Aorta (tissue), 5 donors: ENCODE measurements around the gene SHISAL1. TPM values are rescaled to one million over a fixed set of nuclear protein-coding genes. Genes with fewer than 3 reads are reported as not detected.

Source experiments
- ATAC-seq: fragments of 200-7000 bp; cut with Tn5 transposase; one replicate; pipeline ENCODE4 v1.9.1; 2022; ENCODE audit warnings: moderate library complexity; ENCODE audit not compliant: low FRiP score
- DNase-seq, 2 donors: peaks; one replicate each; pipeline ENCODE4 v3.0.0-alpha.2; 2020
- H3K27ac ChIP-seq, 2 donors: one replicate each; pipeline ENCODE4 v1.5.1; 2013; ENCODE audit warnings: low read length in 2 of 2, mild to moderate bottlenecking in 2 of 2, moderate library complexity in 2 of 2, control low read depth in 1 of 2, inconsistent platforms in 1 of 2, low read depth in 1 of 2
- H3K27me3 ChIP-seq, 2 donors: one replicate each; pipeline ENCODE4 v1.6.1; 2013; ENCODE audit warnings: control low read depth in 1 of 2, low read length in 1 of 2, mild to moderate bottlenecking in 1 of 2, moderate library complexity in 1 of 2; ENCODE audit not compliant: insufficient read depth in 2 of 2, control insufficient read depth in 1 of 2
- H3K36me3 ChIP-seq, 2 donors: one replicate each; pipeline ENCODE4 v1.6.1; 2013; ENCODE audit warnings: control low read depth in 1 of 2, low read length in 1 of 2, mild to moderate bottlenecking in 1 of 2; ENCODE audit not compliant: insufficient read depth in 2 of 2, control insufficient read depth in 1 of 2
- H3K4me1 ChIP-seq, 2 donors: one replicate each; pipeline ENCODE4 v1.6.1; 2013; ENCODE audit warnings: low read length in 2 of 2, control low read depth in 1 of 2, mild to moderate bottlenecking in 1 of 2, moderate library complexity in 1 of 2; ENCODE audit not compliant: insufficient read depth in 2 of 2, control insufficient read depth in 1 of 2
- H3K4me3 ChIP-seq, 2 donors: one replicate each; pipeline ENCODE4 v1.5.1; 2013; ENCODE audit warnings: low read length in 2 of 2, control low read depth in 1 of 2, mild to moderate bottlenecking in 1 of 2
- H3K9me3 ChIP-seq: one replicate; pipeline ENCODE4 v1.6.1; 2013; ENCODE audit warnings: mild to moderate bottlenecking, low read length; ENCODE audit not compliant: control insufficient read depth
- WGBS, 2 donors: extraction: QIAGEN DNeasy Blood & Tissue Kit; methylation state at CpG; one replicate each; pipeline ENCODE4 v1.1.7; 2013; 5-methylcytosine and 5-hydroxymethylcytosine counted together
- intact Hi-C, 2 donors: fragments of 100-400 bp; cut with DNase I; formaldehyde crosslinking; loops; one replicate each; pipeline versions ENCODE4 v1.14.2 to v1.15.0; 2022
- polyA plus RNA-seq, 2 donors: library from polyadenylated mRNA; stranded (reverse); fragments of 200-250 nt; gene quantifications; one replicate each; pipeline ENCODE4 v1.2.3, GENCODE V29; 2013
- total RNA-seq, 2 donors: library from RNA; stranded (reverse); fragmentation: NEBNext Ultra II Directional; extraction: Animal tissue kit (Norgen Biotek cat#: 25700); gene quantifications; one replicate each; pipeline ENCODE4 v1.2.1, GENCODE V29; 2021
- donor health status: healthy with polysubstance abuse.
- donor health status: Bipolar disorder and iron deficiency.
- donor health status: DM: no; HTN: no; CAD: no.
- donor health status: DM: no; HTN: no; CAD: no.
- donor health status: DM: yes; HTN: yes; CAD: no.

SHISAL1 gene
- total and polyA plus RNA-seq, 4 donors = 0.25 to 3.5 (median 1.7) TPM

DNA sequence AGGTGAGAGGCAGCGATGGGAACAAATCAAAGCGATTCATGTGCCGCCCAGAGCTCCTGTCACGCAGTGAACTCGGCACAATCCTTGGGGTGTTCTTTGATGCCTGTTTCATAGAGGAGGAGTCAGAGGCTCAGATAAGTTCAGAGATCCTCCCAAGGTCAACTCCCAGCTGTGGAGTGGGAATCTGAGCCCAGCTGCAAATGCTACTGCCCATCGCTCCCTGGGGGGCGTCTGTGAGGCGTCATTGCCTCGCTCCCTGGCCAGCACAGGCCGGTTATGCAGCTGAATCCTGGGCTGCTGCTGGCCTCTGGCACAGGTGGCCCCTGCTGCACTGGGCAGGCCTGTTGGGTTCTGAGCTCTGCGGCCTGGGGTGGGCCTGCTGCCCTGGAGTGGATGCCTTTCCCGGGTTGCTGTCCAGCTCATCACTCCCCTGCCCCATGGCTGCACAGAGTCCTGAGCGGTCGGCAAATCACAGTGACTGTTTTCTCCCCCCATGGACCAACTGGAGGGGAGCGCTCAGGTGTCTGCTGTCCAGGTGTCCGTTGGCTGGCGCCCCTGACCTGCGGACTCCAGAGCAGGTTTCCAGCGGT is 36.3 kb upstream of the SHISAL1 start:
- H3K36me3 ChIP-seq = no peaks in the 10 kb centered on the region
- H3K4me3 ChIP-seq = no peak overlapping the region
- H3K4me1 ChIP-seq = no peaks in the 10 kb centered on the region
- no peaks in the 10 kb centered on the region for H3K27me3 ChIP-seq
- DNase-seq (no peak), ATAC-seq (no peak)
- no peaks in the 10 kb centered on the region for H3K9me3 ChIP-seq
- no peak overlapping the region for H3K27ac ChIP-seq
- 84 to 86% methylated on average over 19 of the region's 19 CpGs for WGBS, 2 donors
- intact Hi-C loops = no loop called here

DNA sequence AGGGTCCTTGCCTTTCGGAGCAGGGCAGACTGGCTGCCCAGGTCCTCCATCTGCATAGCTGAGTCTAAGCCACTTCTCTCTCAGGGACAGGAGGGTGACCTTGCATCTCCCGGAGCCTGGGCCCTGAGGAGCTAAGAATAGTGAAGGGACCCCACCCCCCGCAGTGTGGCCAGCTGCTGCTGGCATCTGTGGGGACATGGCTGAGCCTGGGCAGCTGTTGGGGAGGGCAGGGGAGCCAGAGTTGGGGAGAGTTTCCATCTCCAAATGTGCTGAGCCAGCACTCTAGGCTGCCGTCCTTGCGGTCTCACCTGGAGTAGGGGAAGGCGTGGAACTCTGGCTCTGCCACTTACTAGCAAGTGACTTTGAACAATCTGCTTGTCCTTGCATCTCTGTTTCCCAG is 34.8 kb upstream of the SHISAL1 start:
- intact Hi-C loops = no loop called here
- WGBS, 2 donors = 94 to 96% methylated on average over 6 of the region's 6 CpGs
- Histone ChIP-seq H3K36me3 (no peaks in the 10 kb centered on the region), H3K27ac (no peak overlapping the region), H3K4me3 (no peak overlapping the region), H3K4me1 (no peaks in the 10 kb centered on the region), H3K9me3 (no peaks in the 10 kb centered on the region), H3K27me3 (no peaks in the 10 kb centered on the region)
- ATAC-seq = no peak
- no peak for DNase-seq

DNA sequence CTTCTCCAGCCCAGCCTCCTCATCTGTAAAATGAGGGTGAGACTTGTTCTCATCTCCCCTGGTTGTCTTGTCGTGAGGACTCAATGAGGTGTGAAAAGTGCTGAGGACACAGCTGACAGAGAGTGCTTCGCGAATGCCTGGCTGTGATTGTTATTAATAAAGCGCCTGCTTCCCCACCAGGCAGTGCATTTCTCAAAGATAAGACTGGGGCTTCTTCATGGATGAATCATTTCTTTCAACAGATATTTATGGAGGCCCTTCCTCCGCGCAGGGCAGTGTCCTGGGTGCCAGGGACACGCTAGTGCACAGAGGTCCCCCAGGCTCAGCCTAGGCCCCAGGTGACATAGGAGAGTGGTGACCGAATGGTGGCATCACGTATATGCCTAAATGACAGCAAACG is 34.3 kb upstream of the SHISAL1 start:
- Histone ChIP-seq H3K36me3 (no peaks in the 10 kb centered on the region), H3K27me3 (no peaks in the 10 kb centered on the region), H3K27ac (no peak overlapping the region), H3K4me3 (no peak overlapping the region), H3K9me3 (no peaks in the 10 kb centered on the region), H3K4me1 (no peaks in the 10 kb centered on the region)
- ATAC-seq = no peak
- DNase-seq = no peak
- intact Hi-C loops = no loop called here
- WGBS, 2 donors = 91 to 93% methylated on average over 10 of the region's 10 CpGs

DNA sequence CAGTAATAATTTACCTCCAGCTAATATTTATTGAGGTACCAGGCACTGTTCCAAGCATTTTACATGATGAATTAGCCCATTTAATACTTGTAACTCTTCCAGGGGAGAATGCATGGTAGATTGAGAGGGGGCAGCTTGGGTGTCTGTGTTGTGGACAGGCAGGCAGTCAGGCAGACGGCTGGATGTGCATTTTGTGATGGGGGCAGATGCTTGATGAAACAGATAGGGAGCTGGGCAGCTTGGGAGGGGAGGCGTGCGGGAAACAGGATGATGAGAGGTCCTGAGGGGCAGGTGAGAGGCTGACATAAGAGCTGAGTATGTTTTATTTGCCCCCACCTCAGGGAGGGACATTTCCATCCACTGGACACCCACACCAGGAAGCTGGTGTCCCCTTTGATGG is 33.1 kb upstream of the SHISAL1 start:
- Histone ChIP-seq H3K4me1 (no peaks in the 10 kb centered on the region), H3K27ac (no peak overlapping the region), H3K36me3 (no peaks in the 10 kb centered on the region), H3K4me3 (no peak overlapping the region), H3K9me3 (no peaks in the 10 kb centered on the region), H3K27me3 (no peaks in the 10 kb centered on the region)
- DNase-seq = no peak
- intact Hi-C loops = no loop called here
- no peak for ATAC-seq
- 94 to 97% methylated on average over 3 of the region's 3 CpGs for WGBS, 2 donors

DNA sequence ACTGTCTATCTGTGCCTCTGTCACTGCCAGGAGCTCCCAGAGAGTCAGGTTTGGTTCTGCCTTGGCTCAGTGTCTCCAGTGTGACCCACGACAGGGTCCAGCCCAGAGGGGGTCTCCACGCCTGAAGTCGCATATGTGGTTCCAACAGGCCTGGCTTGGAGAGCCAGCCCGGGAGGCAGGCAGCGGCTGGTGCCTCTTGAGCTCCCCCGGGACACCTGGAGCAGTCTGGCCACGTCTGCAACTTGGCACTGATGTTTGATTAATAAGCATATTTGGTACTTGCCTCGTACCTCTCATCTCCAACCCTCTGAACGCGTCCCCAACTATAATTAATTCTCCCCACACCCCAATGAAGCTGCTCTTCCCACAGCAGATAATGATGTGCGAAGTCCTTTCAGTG is 31.7 kb upstream of the SHISAL1 start:
- ATAC-seq = no peak
- H3K4me3 ChIP-seq = no peak overlapping the region
- 78 to 84% methylated on average over 11 of the region's 11 CpGs for WGBS, 2 donors
- no peaks in the 10 kb centered on the region for H3K36me3 ChIP-seq
- no peaks in the 10 kb centered on the region for H3K4me1 ChIP-seq
- H3K27ac ChIP-seq = no peak overlapping the region
- intact Hi-C loops = no loop called here
- H3K9me3 ChIP-seq = no peaks in the 10 kb centered on the region
- no peaks in the 10 kb centered on the region for H3K27me3 ChIP-seq
- no peak for DNase-seq

DNA sequence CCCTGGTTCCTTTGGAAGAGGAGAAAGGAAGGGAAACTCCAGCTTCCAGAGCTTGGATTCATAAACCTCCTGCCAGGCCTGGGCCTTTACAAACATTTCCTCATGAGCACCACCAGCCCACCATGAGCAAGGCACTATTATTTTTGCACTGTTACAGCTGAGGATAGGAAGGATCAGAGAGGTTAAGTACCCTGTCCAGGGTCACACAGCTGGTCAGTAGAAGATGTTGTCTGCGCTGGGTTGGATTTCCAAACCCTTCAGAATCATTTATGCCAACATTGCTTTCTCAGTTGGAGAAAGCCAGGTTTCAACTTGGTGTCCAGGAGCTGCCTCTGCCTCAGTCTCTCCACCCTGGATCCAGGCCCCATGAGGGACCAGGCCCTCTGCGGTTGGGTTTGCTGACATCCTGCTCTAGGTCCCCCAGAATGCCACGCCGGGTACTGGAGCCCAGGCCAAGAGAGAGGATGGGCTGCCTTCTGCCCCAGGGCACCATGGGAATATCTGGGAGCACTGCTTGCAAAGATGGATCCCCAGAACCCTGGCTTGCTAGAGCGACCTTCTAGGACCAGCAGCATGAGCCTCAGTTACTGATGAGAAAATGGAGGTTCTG is 29.7 kb upstream of the SHISAL1 start:
- H3K9me3 ChIP-seq = no peaks in the 10 kb centered on the region
- no peak overlapping the region for H3K4me3 ChIP-seq
- DNase-seq (no peak), ATAC-seq (no peak)
- intact Hi-C loops = no loop called here
- no peaks in the 10 kb centered on the region for H3K36me3 ChIP-seq
- H3K27me3 ChIP-seq = no peaks in the 10 kb centered on the region
- no peaks in the 10 kb centered on the region for H3K4me1 ChIP-seq
- WGBS, 2 donors = 95 to 97% methylated on average over 5 of the region's 5 CpGs
- peak overlapping the region in 1 of 2 donors; percentile 38 for H3K27ac ChIP-seq

DNA sequence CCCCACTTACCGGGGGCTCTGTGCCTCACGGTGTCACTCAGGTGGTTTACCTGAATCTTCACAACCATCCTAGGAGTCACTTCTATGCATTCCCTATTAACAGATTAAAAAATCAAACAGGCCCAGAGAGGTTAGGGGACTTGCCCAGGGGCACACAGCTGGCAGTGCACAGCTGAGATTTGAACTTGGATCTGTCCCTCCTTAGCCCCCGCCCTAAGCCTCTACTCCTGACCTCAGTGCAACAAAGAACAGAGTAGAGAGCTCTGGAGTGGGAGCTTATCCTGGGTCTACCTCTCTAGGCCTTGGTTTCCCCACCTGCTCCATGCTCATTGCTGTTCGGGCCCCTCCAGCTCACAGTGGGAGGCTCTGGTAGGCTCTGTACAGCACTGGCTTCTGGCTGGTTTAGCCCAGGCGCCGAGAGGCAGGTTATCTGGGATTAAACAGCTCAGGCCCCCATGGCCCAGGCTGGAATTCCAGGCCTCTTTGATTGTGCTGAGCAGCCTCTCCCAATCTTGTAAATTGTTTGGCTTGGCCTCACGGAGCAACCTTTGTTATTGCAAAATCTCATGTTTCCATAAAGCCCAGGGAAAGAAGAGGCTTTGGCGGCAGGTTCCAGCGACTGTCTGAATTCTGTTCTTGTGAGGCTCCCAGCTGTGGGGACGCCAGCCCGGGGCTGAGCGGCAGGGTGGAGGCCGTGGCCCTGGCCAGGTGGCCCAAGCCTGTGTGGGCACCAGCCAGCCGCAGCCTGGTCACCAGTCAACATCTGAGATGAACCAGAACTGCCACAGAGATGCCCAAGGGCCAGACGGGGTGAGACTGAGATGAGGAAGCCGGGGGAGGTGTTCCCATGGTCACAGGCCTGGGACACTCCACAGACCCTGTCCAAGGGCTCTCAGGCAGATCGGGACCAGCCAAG is 28.9 kb upstream of the SHISAL1 start:
- H3K9me3 ChIP-seq = no peaks in the 10 kb centered on the region
- H3K36me3 ChIP-seq = no peaks in the 10 kb centered on the region
- H3K27me3 ChIP-seq = no peaks in the 10 kb centered on the region
- peak; percentile 40 for ATAC-seq
- 19 to 20% methylated on average over 17 of the region's 17 CpGs for WGBS, 2 donors
- DNase-seq = peak in 1 of 2 donors; percentile 63
- intact Hi-C loops = no loop called here
- H3K4me1 ChIP-seq = no peaks in the 10 kb centered on the region
- peak overlapping the region in 1 of 2 donors; percentile 38 for H3K27ac ChIP-seq
- H3K4me3 ChIP-seq = no peak overlapping the region

DNA sequence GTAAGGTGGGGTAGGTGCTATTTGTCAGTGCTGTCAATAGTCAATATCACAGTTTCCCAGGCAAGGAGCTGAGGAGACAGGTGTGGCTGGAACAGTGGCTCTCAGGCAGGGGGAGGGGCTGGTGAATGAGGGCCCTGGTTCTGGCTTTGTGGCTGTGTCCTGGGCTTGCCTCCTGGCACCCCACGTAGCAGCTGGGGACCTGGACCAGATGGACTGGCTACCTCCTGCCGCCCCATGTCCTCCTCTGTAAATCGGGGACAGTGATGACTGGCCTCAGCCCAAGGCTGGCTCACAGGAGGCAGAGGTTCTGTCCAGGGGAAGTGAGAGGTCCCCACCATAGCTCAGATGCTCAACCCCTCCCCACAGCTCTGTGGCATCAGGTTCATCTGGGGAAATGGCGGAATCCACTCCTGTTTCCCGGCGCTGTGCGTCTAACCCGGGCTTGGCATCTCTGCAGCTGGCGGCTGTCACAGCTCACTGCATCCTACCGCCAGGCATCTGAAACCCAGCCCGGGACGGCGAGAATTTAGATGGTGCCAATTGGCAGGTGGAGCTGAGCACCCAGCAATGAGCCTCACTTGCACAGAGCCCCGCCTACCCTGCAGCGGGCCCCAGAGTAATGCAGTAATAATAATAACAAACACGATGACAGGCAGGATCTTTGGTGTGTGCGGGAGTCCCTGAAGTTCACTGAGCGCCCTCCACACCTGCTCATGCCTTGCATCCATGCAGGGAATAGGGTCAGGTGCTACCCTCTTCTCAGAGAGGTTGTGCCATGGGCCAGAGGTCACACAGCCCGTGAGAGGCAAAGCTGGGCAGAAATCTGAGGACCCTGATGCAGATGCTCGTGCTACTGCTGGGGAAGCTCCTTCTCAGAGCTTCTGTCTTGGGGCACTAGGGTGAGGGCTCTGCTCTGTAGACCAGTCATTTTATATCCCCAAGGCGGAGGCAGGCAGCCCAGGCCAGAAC is 27.8 kb upstream of the SHISAL1 start:
- no peak for ATAC-seq
- Histone ChIP-seq H3K4me3 (no peak overlapping the region), H3K36me3 (no peaks in the 10 kb centered on the region), H3K4me1 (no peaks in the 10 kb centered on the region), H3K27ac (no peak overlapping the region), H3K27me3 (no peaks in the 10 kb centered on the region), H3K9me3 (no peaks in the 10 kb centered on the region)
- 25 to 28% methylated on average over 21 of the region's 21 CpGs for WGBS, 2 donors
- intact Hi-C loops = no loop called here
- DNase-seq = no peak
